Measurements from ENCODE around the gene RFTN1.

DNA sequence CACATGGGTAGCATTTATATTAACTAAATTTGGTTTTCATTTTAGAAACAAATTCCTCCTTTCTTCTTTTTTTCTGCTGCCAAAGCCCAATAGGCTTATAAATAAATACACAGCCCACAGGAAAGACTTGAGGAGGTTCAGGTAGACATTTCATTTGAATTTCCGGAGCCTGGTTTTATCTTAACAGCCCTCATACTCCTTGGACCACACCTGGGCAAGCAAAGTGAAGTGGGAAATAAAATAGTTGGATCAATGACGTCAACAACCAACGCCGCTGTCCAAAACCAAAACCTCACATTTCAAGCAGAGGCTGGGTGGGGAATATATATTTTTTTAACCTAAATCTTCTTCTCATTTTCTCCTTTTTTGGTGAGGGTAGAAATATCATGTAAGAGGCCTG is 53.2 kb downstream of the RFTN1 start:
- TF ChIP-seq, protein P1, sequence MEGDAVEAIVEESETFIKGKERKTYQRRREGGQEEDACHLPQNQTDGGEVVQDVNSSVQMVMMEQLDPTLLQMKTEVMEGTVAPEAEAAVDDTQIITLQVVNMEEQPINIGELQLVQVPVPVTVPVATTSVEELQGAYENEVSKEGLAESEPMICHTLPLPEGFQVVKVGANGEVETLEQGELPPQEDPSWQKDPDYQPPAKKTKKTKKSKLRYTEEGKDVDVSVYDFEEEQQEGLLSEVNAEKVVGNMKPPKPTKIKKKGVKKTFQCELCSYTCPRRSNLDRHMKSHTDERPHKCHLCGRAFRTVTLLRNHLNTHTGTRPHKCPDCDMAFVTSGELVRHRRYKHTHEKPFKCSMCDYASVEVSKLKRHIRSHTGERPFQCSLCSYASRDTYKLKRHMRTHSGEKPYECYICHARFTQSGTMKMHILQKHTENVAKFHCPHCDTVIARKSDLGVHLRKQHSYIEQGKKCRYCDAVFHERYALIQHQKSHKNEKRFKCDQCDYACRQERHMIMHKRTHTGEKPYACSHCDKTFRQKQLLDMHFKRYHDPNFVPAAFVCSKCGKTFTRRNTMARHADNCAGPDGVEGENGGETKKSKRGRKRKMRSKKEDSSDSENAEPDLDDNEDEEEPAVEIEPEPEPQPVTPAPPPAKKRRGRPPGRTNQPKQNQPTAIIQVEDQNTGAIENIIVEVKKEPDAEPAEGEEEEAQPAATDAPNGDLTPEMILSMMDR (IDR thresholded peaks at IDR 0.05): no peak
- no peak for TF ChIP-seq POLR2A (IDR thresholded peaks at IDR 0.05)

Measured in heart left ventricle (tissue), 13 donors.